GM12873 (cell line): ENCODE results near the gene POLR1E.

Experiments used
- CTCF ChIP-seq: IDR thresholded peaks from 2 replicates; pipeline ENCODE4 v1.5.1; 2012; ENCODE audit warnings: low read depth, mild to moderate bottlenecking, moderate library complexity, low read length, control low read depth; ENCODE audit not compliant: insufficient read depth; ENCODE audit errors: missing control alignments

POLR1E gene

GRCh38 chr9:37509536-37509935, 23.8 kb downstream of the POLR1E start:
- no peak for TF ChIP-seq CTCF

- peak; percentile 59 for TF ChIP-seq CTCF
These were observed 25.6 kb downstream of the POLR1E start for GRCh38 chr9:37511016-37512010.

GRCh38 chr9:37512437-37512836, 26.7 kb downstream of the POLR1E start:
- no peak for TF ChIP-seq CTCF

GRCh38 chr9:37514999-37515398, 29.3 kb downstream of the POLR1E start:
- TF ChIP-seq CTCF: no peak

- TF ChIP-seq CTCF: no peak
These were observed 30.0 kb downstream of the POLR1E start for GRCh38 chr9:37515620-37516258.

GRCh38 chr9:37517923-37518322, 32.2 kb downstream of the POLR1E start:
- no peak for TF ChIP-seq CTCF

- TF ChIP-seq CTCF: peak; percentile 3
These were observed 34.9 kb downstream of the POLR1E start for GRCh38 chr9:37520641-37521040.
